Hepatocyte (in vitro differentiated cells): Measurements from ENCODE around the gene NKX1-1. TPM values are rescaled to one million over a fixed set of nuclear protein-coding genes. Genes with fewer than 3 reads are reported as not detected.

Source experiments
- DNase-seq: peaks from one replicate; pipeline ENCODE4 v3.0.0-alpha.2; 2016; ENCODE audit warnings: low spot score
- H2AFZ ChIP-seq: fragments of 200-600 bp; sonication (generic); 2 replicates; pipeline ENCODE4 v1.6.0; 2016; ENCODE audit warnings: antibody characterized with exemption, mild to moderate bottlenecking
- H3K27ac ChIP-seq: fragments of 200-600 bp; sonication (generic); 2 replicates; pipeline ENCODE4 v1.5.1; 2016; ENCODE audit warnings: mild to moderate bottlenecking
- H3K27me3 ChIP-seq: fragments of 200-600 bp; sonication (generic); 2 replicates; pipeline ENCODE4 v1.6.1; 2016
- H3K36me3 ChIP-seq: fragments of 200-600 bp; sonication (generic); replicated peaks from 2 replicates; pipeline ENCODE4 v1.5.1; 2016; ENCODE audit warnings: low read depth; ENCODE audit not compliant: insufficient read depth
- H3K4me1 ChIP-seq: fragments of 200-600 bp; sonication (generic); 2 replicates; pipeline ENCODE4 v1.5.1; 2016; ENCODE audit warnings: mild to moderate bottlenecking, moderate library complexity; ENCODE audit not compliant: insufficient read depth
- H3K4me2 ChIP-seq: fragments of 200-600 bp; sonication (generic); 2 replicates; pipeline ENCODE4 v1.6.0; 2016
- H3K4me3 ChIP-seq: fragments of 200-600 bp; sonication (generic); 2 replicates; pipeline ENCODE4 v1.5.1; 2016; ENCODE audit warnings: mild to moderate bottlenecking
- H3K79me2 ChIP-seq: fragments of 200-600 bp; sonication (generic); 2 replicates; pipeline ENCODE4 v1.6.0; 2017; ENCODE audit warnings: mild to moderate bottlenecking
- H3K9me2 ChIP-seq: fragments of 200-600 bp; sonication (generic); replicated peaks from 2 replicates; pipeline ENCODE4 v1.6.0; 2017; ENCODE audit warnings: mild to moderate bottlenecking; ENCODE audit not compliant: insufficient read depth
- H3K9me3 ChIP-seq: fragments of 200-600 bp; sonication (generic); 2 replicates; pipeline ENCODE4 v1.5.1; 2016; ENCODE audit warnings: low read depth, mild to moderate bottlenecking
- H4K20me1 ChIP-seq: fragments of 200-600 bp; sonication (generic); 2 replicates; pipeline ENCODE4 v1.6.0; 2016; ENCODE audit warnings: mild to moderate bottlenecking; ENCODE audit not compliant: insufficient read depth, poor library complexity, severe bottlenecking
- EZH2 ChIP-seq: fragments of 200-600 bp; sonication (generic); IDR thresholded peaks from 2 replicates; pipeline ENCODE4 v1.6.1; 2016; ENCODE audit warnings: antibody characterized with exemption, mild to moderate bottlenecking, borderline replicate concordance
- EZH2phosphoT487 ChIP-seq: fragments of 200-600 bp; sonication (generic); IDR thresholded peaks from one replicate; pipeline ENCODE4 v1.6.1; 2018; ENCODE audit warnings: antibody characterized with exemption, mild to moderate bottlenecking, low read depth, moderate library complexity; ENCODE audit not compliant: unreplicated experiment, severe bottlenecking
- WGBS: methylation state at CpG from one replicate; pipeline ENCODE4 v1.1.6; 2016; ENCODE audit warnings: low lambda C conversion rate; ENCODE audit errors: missing lambda C conversion rate; 5-methylcytosine and 5-hydroxymethylcytosine counted together
- polyA plus RNA-seq: library from polyadenylated mRNA; unstranded; fragments of >200 nt; fragmentation: Nextera tagmentation; extraction: Ambion mirVana; gene quantifications from 2 replicates; pipeline ENCODE4 v1.2.1, GENCODE V29; 2016
- total RNA-seq: library from RNA; depleted of rRNA; stranded (reverse); fragments of >200 nt; gene quantifications from 2 replicates; pipeline ENCODE4 v1.2.3, GENCODE V29; 2014
- TF ChIP-seq, protein P1 (sequence below): fragments of 200-600 bp; sonication (generic); IDR thresholded peaks from 2 replicates; pipeline ENCODE4 v1.5.1; 2016; ENCODE audit warnings: antibody characterized with exemption, mild to moderate bottlenecking; ENCODE audit not compliant: poor library complexity

Gene NKX1-1
- total RNA-seq (not detected in 2 replicates), polyA plus RNA-seq (not detected in 2 replicates)

DNA sequence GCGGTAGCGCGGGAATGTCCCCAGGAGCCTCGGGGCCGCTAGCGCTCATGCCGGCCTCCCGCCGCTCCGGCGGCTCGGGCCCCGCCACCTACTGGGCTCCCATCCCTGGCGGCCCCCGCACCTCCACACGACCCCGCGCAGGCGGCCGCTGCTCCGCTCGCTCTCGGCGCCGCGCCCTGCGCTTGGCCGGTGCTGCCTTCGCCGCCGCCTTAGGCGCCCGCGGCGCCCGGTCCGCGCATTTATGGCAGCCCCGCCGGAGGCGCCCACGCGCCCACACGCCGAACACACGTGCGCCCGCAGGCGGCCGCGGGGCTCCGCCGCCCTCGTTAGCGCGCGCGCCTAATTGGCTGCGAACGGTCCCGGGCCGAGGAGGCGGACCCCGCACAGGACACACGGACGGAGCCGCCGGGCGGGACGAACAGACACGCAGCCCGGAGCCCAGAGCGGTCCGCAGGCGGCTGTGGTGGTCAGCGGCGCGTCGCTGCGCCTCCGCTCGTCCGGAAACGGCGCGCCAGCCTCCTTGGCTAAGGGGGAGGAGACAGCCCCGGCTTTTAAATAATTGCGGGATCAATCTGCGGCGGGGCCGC, at the start of gene NKX1-1:
TSS of gene NKX1-1 (minus strand) at position 49 of the 587 bp plus-strand sequence. CDS start at position 49, 0 bp downstream.
- WGBS = 15% methylated on average over 53 of the region's 91 CpGs

DNA sequence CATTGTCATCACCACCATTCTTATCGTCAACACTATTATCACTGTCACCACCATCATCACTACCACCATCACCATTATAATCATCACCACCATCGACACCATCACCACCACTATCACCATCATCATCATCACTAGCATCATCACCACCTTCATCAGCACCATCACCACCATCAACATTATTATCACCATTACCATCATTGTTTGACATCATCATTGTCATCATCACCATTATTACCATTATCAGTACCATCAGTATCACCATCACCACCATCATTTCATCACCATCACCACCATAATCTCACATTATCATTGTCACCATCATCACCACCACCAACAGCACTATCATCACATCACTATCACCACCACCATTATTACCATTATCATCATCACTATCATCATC, 47.5 kb upstream of the NKX1-1 start:
- 94% methylated on average over 2 of the region's 2 CpGs for WGBS
- H4K20me1 ChIP-seq = no peaks in the 10 kb centered on the region
- H3K27ac ChIP-seq = no peak overlapping the region
- H3K4me1 ChIP-seq = no peaks in the 10 kb centered on the region
- no peak overlapping the region for H2AFZ ChIP-seq
- no peaks in the 10 kb centered on the region for H3K9me2 ChIP-seq
- TF ChIP-seq, protein P1, sequence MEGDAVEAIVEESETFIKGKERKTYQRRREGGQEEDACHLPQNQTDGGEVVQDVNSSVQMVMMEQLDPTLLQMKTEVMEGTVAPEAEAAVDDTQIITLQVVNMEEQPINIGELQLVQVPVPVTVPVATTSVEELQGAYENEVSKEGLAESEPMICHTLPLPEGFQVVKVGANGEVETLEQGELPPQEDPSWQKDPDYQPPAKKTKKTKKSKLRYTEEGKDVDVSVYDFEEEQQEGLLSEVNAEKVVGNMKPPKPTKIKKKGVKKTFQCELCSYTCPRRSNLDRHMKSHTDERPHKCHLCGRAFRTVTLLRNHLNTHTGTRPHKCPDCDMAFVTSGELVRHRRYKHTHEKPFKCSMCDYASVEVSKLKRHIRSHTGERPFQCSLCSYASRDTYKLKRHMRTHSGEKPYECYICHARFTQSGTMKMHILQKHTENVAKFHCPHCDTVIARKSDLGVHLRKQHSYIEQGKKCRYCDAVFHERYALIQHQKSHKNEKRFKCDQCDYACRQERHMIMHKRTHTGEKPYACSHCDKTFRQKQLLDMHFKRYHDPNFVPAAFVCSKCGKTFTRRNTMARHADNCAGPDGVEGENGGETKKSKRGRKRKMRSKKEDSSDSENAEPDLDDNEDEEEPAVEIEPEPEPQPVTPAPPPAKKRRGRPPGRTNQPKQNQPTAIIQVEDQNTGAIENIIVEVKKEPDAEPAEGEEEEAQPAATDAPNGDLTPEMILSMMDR = no peak
- TF ChIP-seq EZH2phosphoT487 (no peak), EZH2 (no peak)
- no peaks in the 10 kb centered on the region for H3K36me3 ChIP-seq
- no peak for DNase-seq
- H3K4me3 ChIP-seq = no peak overlapping the region
- no peaks in the 10 kb centered on the region for H3K9me3 ChIP-seq
- H3K4me2 ChIP-seq = no peak overlapping the region
- H3K79me2 ChIP-seq = no peaks in the 10 kb centered on the region
- H3K27me3 ChIP-seq = peaks cover 11% of the 10 kb centered on the region

More for the DNA sequence above, at the start of gene NKX1-1:
- Histone ChIP-seq H4K20me1 (no peaks in the 10 kb centered on the region), H3K9me2 (no peaks in the 10 kb centered on the region), H3K79me2 (no peaks in the 10 kb centered on the region), H3K27ac (no peak within 1 kb of the TSS), H3K4me2 (no peak within 1 kb of the TSS), H3K27me3 (peaks cover 71% of the 10 kb centered on the region), H3K9me3 (no peaks in the 10 kb centered on the region), H3K36me3 (no peaks in the 10 kb centered on the region), H2AFZ (no peak within 1 kb of the TSS), H3K4me3 (no peak within 1 kb of the TSS), H3K4me1 (no peaks in the 10 kb centered on the region)
- TF ChIP-seq EZH2phosphoT487 = no peak
- no peak for TF ChIP-seq EZH2
- TF ChIP-seq, protein P1 = no peak
- DNase-seq = peak; percentile 2

DNA sequence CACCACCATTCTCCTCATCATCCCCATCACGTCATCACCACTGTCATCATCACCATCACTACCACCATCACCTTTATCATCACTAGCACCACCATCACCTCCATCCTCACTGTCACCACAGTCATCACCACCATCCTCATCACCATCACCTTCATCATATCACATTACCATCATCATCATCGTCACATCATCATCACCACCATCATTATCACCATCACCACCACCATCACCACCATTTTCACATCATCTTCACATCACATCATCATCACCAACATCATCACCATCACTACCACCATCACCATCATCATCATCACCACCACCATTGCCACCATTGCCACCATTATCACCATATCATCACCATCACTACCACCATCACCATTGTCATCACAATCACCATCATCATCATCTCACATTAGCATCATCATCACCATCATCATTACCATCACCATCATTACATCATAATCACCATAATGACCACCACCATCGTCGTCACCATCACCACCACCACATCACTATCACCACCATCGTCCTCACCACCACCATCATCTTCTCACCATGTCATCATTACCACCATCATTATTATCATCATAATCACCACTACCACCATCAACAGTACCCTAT, 46.3 kb upstream of the NKX1-1 start:
- H2AFZ ChIP-seq = no peak overlapping the region
- H3K4me2 ChIP-seq = no peak overlapping the region
- H3K27ac ChIP-seq = no peak overlapping the region
- peaks cover 1% of the 10 kb centered on the region for H3K27me3 ChIP-seq
- H3K79me2 ChIP-seq = no peaks in the 10 kb centered on the region
- H3K9me3 ChIP-seq = no peaks in the 10 kb centered on the region
- no peak overlapping the region for H3K4me3 ChIP-seq
- no peaks in the 10 kb centered on the region for H4K20me1 ChIP-seq
- TF ChIP-seq EZH2phosphoT487 (no peak), EZH2 (no peak)
- TF ChIP-seq, protein P1 = no peak
- no peaks in the 10 kb centered on the region for H3K36me3 ChIP-seq
- no peak for DNase-seq
- 64% methylated on average over 5 of the region's 5 CpGs for WGBS
- no peaks in the 10 kb centered on the region for H3K4me1 ChIP-seq
- H3K9me2 ChIP-seq = no peaks in the 10 kb centered on the region
